BE2C (cell line): ENCODE data around the gene LMF2.

ENCODE experiments used
- DNase-seq: peaks from one replicate; pipeline ENCODE4 v3.0.0-alpha.2; 2020
- H3K27me3 ChIP-seq: fragments of 250-450 bp; sonication (Bioruptor Pico); 2 replicates; pipeline ENCODE4 v1.5.1; 2020; ENCODE audit warnings: mild to moderate bottlenecking
- H3K36me3 ChIP-seq: fragments of 250-450 bp; sonication (Bioruptor Pico); 2 replicates; pipeline ENCODE4 v1.5.1; 2020; ENCODE audit warnings: mild to moderate bottlenecking
- H3K4me1 ChIP-seq: fragments of 250-450 bp; sonication (Bioruptor Pico); 2 replicates; pipeline ENCODE4 v1.5.1; 2020
- H3K4me3 ChIP-seq: 2 replicates; pipeline ENCODE4 v1.5.1; 2011; ENCODE audit warnings: low read depth, low read length
- H3K9me3 ChIP-seq: fragments of 250-450 bp; sonication (Bioruptor Pico); 2 replicates; pipeline ENCODE4 v1.5.1; 2020
- TF ChIP-seq, protein P1 (sequence below): IDR thresholded peaks from 2 replicates; pipeline ENCODE4 v1.5.1; 2012; ENCODE audit warnings: mild to moderate bottlenecking, low read depth, low read length

The LMF2 gene

GRCh38 chr22:50471197-50471847 is 36.2 kb downstream of the LMF2 start:
- peaks cover 16% of the 10 kb centered on the region for H3K36me3 ChIP-seq
- TF ChIP-seq, protein P1, sequence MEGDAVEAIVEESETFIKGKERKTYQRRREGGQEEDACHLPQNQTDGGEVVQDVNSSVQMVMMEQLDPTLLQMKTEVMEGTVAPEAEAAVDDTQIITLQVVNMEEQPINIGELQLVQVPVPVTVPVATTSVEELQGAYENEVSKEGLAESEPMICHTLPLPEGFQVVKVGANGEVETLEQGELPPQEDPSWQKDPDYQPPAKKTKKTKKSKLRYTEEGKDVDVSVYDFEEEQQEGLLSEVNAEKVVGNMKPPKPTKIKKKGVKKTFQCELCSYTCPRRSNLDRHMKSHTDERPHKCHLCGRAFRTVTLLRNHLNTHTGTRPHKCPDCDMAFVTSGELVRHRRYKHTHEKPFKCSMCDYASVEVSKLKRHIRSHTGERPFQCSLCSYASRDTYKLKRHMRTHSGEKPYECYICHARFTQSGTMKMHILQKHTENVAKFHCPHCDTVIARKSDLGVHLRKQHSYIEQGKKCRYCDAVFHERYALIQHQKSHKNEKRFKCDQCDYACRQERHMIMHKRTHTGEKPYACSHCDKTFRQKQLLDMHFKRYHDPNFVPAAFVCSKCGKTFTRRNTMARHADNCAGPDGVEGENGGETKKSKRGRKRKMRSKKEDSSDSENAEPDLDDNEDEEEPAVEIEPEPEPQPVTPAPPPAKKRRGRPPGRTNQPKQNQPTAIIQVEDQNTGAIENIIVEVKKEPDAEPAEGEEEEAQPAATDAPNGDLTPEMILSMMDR: no peak
- no peak overlapping the region for H3K4me3 ChIP-seq
- H3K9me3 ChIP-seq: no peaks in the 10 kb centered on the region
- no peak for DNase-seq
- H3K27me3 ChIP-seq: no peaks in the 10 kb centered on the region
- H3K4me1 ChIP-seq: no peaks in the 10 kb centered on the region; the same call in 1 of the 2 replicates

- H3K36me3 ChIP-seq: peaks cover 24% of the 10 kb centered on the region
- DNase-seq: no peak
- no peaks in the 10 kb centered on the region for H3K9me3 ChIP-seq
- no peaks in the 10 kb centered on the region for H3K27me3 ChIP-seq
- TF ChIP-seq, protein P1: no peak
- no peak overlapping the region for H3K4me3 ChIP-seq
- H3K4me1 ChIP-seq: no peaks in the 10 kb centered on the region; the same call in 1 of the 2 replicates
Observed at GRCh38 chr22:50470491-50470890, 37.0 kb downstream of the LMF2 start.

DNA sequence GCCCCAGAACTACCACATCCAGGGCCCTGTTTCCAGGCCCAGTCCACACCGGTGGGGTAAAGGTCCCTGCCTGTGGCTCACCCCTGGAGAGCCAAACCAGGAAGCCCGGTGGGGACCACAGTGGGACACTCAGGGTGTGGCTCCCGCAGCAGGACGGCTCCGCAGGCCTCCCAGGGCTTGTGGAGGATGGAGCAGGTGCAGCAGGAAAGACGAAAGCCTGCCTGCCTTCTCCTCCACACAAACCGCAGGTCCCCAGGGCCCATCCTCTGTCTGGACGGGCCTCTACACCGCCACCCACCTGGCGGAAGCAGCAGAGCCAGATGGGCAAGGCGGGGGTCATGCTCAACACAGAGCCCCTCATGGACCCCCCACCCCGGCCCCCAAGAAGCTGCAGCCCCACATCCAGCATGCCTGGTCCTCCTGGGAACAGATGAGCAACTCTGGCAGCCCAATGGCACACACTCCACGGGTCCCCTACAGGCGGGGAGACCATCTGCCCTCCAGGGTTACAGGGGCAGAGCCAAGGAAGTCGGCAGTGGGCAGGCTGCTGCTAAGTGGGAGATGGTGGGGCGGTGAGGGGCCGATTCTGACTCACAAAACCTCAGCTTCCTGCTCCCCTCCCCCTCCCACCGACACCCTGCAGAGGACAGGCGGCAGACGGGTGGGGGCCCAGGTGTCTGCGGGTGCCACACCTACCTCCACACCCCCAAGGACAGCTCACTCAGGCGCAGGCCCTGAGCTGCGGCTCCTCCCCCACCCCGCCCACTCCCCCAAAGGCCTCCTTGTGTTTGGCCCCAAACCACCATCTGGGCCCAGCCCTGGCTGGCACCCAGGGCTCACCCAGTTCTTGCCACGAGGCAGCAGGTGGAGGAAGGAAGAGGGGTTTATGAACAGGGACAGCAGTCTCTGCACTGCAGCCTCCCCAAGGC is 37.9 kb downstream of the LMF2 start:
- no peak overlapping the region for H3K4me3 ChIP-seq

DNA sequence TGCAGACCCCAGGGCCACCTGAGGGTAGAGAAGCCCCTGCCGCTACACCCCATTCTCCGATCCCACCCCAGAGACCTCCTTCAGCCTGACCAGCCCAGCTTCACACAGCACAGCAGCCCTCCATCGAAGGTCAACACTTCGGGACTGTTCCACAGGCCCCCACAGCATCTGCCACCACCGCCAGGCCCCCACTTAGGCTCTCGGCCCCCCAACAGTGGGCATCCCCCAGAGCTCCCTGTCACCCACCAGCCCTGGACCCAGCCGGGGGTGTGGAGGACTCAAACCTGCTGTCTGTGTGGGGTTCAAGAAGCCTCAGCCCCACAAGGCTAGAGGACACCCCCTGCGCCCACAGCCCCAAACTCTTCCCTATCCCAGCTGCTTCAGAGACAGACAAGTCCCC is 38.9 kb downstream of the LMF2 start:
- no peak for DNase-seq
- Histone ChIP-seq H3K27me3 (no peaks in the 10 kb centered on the region), H3K9me3 (no peaks in the 10 kb centered on the region), H3K4me3 (no peak overlapping the region), H3K36me3 (peaks cover 40% of the 10 kb centered on the region), H3K4me1 (no peaks in the 10 kb centered on the region; the same call in 1 of the 2 replicates)
- TF ChIP-seq, protein P1: no peak

More for the DNA sequence above, 37.9 kb downstream of the LMF2 start:
- no peaks in the 10 kb centered on the region for H3K27me3 ChIP-seq
- H3K9me3 ChIP-seq: no peaks in the 10 kb centered on the region
- no peaks in the 10 kb centered on the region; the same call in 1 of the 2 replicates for H3K4me1 ChIP-seq
- peaks cover 33% of the 10 kb centered on the region for H3K36me3 ChIP-seq
- TF ChIP-seq, protein P1: no peak
- no peak for DNase-seq

- H3K36me3 ChIP-seq: peaks cover 46% of the 10 kb centered on the region
- no peak overlapping the region for H3K4me3 ChIP-seq
- H3K27me3 ChIP-seq: no peaks in the 10 kb centered on the region
- H3K9me3 ChIP-seq: no peaks in the 10 kb centered on the region
- DNase-seq: no peak
- no peaks in the 10 kb centered on the region for H3K4me1 ChIP-seq
- TF ChIP-seq, protein P1: no peak
Observed at GRCh38 chr22:50467773-50468440, 39.6 kb downstream of the LMF2 start.
